Hepatic stellate cell (primary cell): ENCODE results near the gene NLGN1.

Experiments used
- DNase-seq: peaks from one replicate; pipeline ENCODE4 v3.0.0; 2011; ENCODE audit warnings: low spot score

Gene NLGN1

GRCh38 chr3:173913397-173913796, 515.9 kb downstream of the NLGN1 start:
- DNase-seq, result no peak

GRCh38 chr3:173913974-173914421, 516.5 kb downstream of the NLGN1 start:
- no peak for DNase-seq

GRCh38 chr3:173916799-173917198, 519.3 kb downstream of the NLGN1 start:
- DNase-seq, result no peak

- DNase-seq, result no peak
Measured at GRCh38 chr3:173920386-173920785, 522.8 kb downstream of the NLGN1 start.

- DNase-seq, result no peak
Measured at GRCh38 chr3:173921732-173922131, 524.2 kb downstream of the NLGN1 start.

- no peak for DNase-seq
Measured at GRCh38 chr3:173923204-173923603, 525.7 kb downstream of the NLGN1 start.

GRCh38 chr3:173930251-173930650, 532.7 kb downstream of the NLGN1 start:
- DNase-seq, result no peak

GRCh38 chr3:173932624-173933023, 535.1 kb downstream of the NLGN1 start:
- DNase-seq, result peak; percentile 7

GRCh38 chr3:173933113-173933512, 535.6 kb downstream of the NLGN1 start:
- DNase-seq, result no peak

GRCh38 chr3:173936316-173936715, 538.8 kb downstream of the NLGN1 start:
- no peak for DNase-seq

GRCh38 chr3:173938159-173938558, 540.6 kb downstream of the NLGN1 start:
- DNase-seq, result no peak

- DNase-seq, result no peak
Measured at GRCh38 chr3:173938616-173939015, 541.1 kb downstream of the NLGN1 start.

GRCh38 chr3:173939331-173939730, 541.8 kb downstream of the NLGN1 start:
- no peak for DNase-seq

- DNase-seq, result no peak
Measured at GRCh38 chr3:173943264-173943663, 545.7 kb downstream of the NLGN1 start.

- DNase-seq, result no peak
Measured at GRCh38 chr3:173945170-173945569, 547.6 kb downstream of the NLGN1 start.

GRCh38 chr3:173945806-173946205, 548.3 kb downstream of the NLGN1 start:
- DNase-seq, result no peak

GRCh38 chr3:173954647-173955046, 557.1 kb downstream of the NLGN1 start:
- no peak for DNase-seq

GRCh38 chr3:173957646-173958045, 560.1 kb downstream of the NLGN1 start:
- no peak for DNase-seq

GRCh38 chr3:173958805-173959204, 561.3 kb downstream of the NLGN1 start:
- DNase-seq, result no peak

- no peak for DNase-seq
Measured at GRCh38 chr3:173970281-173970680, 572.7 kb downstream of the NLGN1 start.

- no peak for DNase-seq
Measured at GRCh38 chr3:173976281-173976680, 578.7 kb downstream of the NLGN1 start.

- no peak for DNase-seq
Measured at GRCh38 chr3:173977747-173978146, 580.2 kb downstream of the NLGN1 start.

GRCh38 chr3:173983343-173983742, 585.8 kb downstream of the NLGN1 start:
- no peak for DNase-seq

GRCh38 chr3:173986861-173987410, 589.4 kb downstream of the NLGN1 start:
- DNase-seq, result no peak

GRCh38 chr3:173988909-173989308, 591.4 kb downstream of the NLGN1 start:
- no peak for DNase-seq
